ENCODE data around the gene CAMK2A.

The CAMK2A gene

DNA sequence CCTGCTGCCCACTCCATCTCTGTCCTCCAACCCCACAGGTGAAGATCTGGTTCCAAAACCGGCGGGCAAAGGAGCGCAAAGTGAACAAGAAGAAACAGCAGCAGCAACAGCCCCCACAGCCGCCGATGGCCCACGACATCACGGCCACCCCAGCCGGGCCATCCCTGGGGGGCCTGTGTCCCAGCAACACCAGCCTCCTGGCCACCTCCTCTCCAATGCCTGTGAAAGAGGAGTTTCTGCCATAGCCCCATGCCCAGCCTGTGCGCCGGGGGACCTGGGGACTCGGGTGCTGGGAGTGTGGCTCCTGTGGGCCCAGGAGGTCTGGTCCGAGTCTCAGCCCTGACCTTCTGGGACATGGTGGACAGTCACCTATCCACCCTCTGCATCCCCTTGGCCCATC, 106.1 kb downstream of the CAMK2A start:
- no peak for DNase-seq

DNA sequence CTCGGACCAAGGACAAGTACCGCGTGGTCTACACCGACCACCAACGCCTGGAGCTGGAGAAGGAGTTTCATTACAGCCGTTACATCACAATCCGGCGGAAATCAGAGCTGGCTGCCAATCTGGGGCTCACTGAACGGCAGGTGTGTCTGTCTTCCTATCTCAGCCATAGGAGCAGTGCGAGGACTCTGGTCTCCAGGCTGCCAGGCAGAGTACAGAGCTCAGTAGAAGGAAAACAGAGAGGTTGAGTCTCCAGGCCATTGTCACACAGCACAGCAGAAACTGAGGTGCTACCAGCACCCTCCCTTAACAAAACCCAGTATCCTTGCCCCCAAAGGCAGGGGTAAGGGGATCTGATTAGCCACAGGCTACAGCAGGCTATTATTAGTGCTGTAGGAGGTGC, 106.8 kb downstream of the CAMK2A start:
- no peak for DNase-seq

DNA sequence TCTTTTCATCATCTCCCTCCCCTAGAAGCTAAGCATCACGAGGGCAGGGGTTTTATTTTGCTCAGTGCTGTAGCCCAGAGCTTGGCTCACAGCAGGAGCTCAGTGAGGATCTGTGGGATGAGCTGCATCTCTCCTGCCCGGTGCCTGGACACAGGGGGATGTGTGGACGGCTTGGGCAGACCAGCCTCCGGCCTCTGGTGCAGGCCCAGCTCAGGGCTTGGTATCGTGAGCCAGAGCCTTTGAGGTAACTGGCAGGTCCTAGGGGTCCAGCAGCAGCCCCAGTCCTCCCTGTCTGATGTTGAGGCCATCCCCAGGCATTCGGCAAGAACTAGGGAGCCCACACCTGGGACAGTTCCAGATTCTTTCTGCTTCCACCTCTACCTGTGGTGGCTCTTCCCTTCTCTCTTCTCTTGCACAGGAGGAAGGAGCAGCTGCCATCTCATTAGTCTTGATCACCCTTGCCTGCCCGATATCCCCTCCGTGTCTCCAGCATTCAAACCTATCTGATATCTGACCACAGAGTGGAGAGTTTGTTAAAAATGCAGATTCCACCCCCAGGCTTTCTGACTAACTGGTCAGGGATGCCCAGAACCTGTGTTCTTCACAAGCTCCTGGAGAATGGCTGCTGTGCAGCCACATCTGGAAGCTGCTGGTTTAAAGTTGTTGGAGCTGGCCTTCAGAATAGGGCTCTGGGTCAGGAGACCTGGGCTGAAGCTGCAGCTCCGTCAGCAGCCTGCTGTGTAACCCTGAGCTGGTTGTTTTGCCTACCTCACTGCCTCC, 107.6 kb downstream of the CAMK2A start:
- no peak for DNase-seq

DNA sequence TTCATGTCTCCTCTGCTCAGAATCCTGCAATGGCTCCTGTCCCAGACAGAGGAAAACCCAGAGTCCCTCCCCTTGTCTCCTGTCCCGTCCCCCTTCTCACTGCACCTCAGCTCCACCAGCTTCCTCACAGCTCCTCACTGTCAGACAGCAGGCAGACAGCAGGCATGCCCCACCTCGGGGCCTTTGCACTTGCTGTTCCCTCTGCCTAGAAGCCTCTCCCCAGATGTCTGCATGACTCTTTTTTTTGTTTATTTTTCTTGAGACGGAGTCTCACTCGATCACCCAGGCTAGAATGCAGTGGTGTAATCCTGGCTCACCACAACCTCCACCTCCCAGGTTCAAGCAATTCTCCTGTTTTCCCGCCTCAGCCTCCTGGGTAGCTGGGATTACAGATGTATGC, 108.5 kb downstream of the CAMK2A start:
- DNase-seq: no peak

DNA sequence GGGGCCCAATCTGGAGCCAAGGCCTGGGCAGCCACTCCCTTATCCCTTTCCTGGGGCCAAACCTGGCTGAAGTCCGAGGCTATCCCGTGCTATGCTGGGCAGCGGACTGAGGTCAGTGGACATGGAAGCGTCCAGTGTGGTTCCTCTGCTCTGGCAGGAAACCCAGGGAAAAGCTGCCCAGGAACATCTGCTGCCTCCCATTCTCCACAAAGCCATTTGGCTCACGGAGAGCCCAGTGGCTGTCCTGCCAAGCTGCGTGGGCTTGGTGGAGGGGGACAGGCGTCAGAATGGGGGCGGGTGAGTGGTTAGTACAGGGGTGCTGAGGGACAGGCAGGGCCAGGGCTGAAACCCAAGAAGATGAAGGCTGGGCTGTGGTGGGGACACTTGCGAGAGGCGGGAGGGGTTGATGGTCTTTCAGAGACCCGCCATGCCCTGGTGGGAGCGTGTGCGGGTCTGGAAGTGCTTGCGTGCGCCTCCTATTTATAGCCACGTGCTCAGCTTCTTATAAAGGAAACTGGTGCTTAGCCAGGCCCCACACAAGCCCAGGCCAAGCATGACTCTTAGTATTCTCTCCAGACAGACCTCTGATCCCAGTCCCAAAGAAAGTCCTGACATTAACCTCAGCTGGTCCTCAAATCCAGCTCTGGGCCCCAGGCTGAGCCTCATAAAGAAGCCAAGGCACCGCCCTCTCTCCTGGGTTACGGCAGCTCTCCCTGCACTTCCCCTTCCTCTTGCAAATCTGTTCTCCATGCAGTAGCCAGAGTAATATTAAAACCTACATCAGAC, 109.1 kb downstream of the CAMK2A start:
- no peak for DNase-seq

DNA sequence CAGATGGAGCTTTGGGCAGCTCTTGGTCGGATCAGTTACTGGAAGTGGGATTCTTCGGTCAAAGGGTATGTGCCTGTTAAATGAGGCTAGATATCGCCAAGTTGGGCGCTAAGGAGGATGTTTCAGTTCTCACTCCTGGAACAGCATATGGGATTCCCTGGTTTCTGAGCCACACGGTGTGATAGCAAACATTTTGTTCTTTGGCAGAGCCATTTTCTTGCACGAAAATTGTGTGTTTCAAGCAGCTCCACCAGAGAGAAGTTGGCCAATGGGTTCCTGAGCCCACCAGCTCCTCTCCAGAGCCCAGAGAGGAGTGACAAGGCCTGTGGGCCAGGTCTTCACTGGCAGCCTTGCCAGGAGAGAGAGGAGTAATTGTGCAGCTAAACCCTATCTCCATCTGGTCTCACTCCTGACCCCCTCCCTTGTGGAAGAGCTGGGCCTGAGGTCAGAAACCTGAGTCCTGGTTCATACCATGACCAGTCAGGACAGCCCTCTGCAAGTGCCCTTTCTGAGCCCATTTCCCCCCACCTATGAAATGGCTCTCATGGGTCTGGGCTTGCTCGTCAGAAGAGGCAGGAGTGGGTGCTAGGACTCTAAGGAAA, 110.5 kb downstream of the CAMK2A start:
- no peak for DNase-seq

DNA sequence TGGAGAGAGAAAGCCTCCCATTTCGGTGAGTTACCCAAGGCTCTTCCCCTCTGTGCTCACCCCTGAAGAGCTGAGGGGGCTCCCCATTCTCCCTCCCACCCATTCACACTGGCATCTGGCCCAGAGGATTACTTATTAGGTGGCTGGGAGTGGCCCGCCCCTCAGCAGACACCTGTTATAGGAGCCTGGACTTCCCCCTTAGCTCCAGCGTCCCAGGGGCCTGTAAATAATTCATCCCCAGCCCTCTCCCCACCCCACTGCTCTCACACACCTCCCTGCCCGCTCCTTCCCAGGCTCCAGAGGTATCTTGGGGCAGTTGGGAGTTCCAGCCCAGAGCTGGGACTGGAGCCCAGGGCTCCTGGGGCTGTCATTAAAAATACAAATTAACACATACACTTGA, 111.3 kb downstream of the CAMK2A start:
- no peak for DNase-seq

DNA sequence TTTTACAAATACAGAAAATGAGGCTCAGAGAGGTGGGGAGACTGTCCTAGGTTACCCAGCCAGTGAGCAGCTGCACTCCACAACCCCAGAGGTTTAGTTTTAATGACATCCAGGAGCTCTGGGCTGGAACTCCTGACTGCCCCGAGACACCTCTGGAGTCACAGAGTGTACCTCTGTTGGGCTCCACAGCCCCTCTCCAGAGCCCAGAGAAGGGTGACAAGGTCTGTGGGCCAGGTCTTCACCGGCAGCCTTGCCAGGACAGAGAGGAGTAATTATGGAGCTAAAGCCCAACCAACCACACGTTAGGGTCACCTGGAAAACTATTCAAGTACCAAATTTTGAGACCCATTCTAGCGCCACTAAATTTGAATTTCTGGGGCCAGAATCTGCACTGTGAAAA, 111.9 kb downstream of the CAMK2A start:
- DNase-seq: no peak

DNA sequence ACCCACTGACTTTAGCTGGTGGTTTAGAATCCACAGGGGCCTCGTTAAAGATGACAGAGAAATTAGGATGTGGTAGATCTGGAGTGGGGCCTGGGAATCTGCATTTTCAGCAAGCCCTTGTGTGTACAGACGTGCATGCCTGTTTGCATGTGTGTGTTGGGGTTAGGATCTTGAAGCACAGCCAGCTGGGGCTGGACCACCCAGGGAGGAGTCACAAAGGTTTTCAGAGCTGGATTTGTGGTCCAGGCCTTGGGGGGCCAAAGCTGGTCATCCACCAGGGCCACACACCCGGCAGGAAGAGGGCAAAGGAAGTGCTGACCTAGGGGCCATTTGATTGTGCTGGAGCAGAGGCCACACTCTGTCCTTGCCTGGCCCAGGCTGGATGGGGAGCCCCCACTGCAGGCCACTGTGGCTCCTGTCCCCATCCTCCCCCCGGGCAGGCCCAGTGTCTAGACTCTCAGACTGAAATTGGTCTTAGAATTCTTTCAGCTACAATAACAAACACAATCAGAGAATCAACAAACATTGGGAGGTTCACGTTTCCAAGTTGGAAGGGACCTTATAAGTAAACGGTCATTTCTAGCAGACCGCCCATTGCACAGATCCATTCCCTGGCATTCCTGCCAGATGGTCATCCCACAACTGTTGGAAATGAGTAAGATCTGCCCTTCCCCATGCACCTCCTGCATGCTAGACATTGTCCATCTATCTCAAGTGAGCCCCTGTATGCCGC, 112.7 kb downstream of the CAMK2A start:
- no peak for DNase-seq

DNA sequence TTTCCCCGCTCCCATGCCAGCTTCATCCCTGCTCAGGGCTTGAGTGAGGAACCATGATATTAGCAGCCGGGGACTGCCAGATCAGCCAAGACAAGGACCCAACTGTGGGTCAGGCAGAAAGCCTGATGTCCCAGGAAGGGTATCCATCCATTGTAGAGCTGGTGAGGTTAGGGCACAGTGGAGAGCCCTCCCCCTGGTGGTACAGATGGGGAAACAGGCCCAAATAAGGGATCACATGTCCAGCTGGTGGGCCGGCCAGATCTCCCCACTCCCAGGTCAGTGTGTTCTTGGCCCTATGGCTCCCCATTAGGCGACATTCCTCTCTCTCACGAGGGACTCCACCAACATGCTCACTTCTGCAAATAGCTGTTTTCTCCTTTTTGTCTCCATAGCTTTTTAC, 114.0 kb downstream of the CAMK2A start:
- DNase-seq: no peak

DNA sequence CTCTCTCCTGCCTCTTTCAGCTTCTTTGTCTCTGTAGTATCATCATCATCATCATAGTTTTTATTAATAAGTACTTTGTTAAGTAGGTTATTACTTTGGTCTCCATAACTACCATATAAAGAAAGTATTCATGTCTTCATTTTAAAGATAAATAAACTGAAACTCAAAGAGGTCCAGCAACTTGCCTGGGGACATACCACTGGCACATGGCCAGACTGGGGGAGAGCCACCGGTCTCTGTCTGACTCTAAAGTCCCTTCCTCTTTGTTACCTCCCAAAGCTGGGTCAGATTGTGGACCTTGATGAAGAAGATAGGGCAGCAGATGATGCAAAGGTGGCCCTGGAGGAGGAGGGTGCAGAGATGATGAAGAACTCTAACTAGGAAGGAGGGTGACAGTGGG, 114.5 kb downstream of the CAMK2A start:
- DNase-seq: no peak

DNA sequence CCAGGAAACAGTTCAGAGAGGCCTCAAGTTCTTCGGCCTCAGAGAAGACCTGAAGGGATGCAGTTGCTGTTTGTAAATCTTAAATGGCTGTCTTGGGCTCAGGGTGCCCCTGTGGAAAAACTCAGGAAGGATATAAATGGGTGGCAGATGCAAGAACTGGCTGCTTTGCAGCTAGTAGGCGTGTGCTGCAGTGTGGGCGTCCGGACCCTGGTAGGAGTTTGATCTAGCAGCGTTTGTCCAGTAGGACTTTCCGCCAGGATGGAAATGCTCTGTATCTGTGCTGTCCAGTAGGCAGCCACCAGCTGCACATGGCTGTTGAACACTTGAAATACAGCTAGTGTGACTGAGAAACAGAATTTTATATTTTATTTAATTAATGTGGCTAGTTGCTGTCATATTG, 115.3 kb downstream of the CAMK2A start:
- DNase-seq: no peak

DNA sequence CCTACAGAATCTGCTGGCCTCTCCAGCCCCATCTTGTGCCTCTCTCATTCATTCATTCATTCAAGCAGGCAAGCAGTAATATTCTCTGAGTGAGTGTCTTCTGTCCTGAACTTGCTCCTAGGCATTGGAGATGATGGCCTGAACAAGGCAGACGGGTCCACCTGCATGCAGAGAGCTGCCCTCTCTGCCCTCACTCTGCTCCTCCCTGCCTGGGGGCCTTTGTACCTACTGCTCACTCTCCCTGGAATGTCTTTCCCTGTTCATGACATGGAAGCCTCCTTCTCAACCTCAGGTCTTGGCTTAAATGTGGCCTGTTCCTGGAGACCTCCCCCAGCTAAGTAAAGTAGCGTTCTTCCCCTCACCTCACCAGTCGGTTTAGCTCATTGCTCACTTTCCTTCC, 116.4 kb downstream of the CAMK2A start:
- DNase-seq: no peak

DNA sequence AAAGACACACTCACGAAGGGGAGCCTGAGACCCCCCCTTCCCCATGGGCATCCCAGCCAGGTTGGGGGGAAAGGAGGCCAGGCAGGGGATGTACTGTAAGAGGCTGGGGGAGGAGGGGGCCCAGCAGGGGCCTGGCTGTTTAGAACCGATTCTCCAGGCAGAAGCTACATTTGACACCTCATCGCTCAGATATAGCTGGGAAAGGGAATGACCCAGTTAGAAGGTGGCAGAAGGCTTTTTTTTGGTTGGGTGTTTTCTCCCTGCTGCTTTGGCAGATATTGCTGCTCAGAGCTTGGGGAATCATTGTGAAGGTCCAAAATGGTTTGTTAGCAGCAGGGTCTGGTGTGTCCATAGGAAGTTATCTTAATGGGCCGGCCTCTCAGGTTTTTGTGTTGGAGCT, 117.0 kb downstream of the CAMK2A start:
- no peak for DNase-seq

DNA sequence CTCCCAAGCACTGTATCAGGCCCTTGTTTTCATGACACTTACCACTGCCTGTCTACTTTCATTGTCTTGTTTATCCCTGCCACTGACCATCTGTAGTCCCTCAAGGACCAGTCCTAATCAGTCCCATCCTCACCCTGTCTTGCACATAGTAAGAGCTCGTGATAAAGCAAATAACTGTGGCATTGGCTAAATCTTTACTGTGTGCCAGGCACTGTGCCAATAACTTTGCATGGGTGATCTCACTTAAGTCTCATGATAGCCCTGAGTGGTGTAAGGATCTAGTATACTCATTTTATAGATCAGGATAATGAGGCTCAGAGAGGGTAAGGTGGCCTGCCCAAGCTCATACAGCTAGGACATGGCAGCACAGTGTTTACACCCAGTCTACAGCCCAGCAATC, 117.4 kb downstream of the CAMK2A start:
- DNase-seq: no peak

All from AML-193 (cell line).